Measurements from ENCODE around the gene SNTG2.

DNA sequence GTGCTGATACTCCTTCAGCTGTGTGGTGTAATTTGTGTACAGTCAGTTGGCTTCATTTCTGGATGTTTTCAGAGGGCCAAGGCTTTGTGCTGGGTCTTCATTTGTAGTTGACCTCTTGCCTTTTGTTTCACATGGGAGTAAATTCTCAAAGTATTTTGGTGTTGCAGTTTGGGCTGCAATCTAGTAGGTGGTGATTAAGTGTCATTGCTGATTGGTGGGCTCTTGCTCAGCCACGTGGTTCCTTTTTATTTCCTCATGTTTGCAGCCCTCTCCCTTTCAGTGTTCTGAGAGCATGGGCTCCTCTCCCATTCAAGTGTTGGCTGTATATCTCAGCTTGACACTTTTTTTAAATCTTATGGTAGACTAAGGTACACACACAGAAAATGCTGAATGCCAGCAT lies 96.8 kb downstream of the SNTG2 start:
- TF ChIP-seq, protein P1, sequence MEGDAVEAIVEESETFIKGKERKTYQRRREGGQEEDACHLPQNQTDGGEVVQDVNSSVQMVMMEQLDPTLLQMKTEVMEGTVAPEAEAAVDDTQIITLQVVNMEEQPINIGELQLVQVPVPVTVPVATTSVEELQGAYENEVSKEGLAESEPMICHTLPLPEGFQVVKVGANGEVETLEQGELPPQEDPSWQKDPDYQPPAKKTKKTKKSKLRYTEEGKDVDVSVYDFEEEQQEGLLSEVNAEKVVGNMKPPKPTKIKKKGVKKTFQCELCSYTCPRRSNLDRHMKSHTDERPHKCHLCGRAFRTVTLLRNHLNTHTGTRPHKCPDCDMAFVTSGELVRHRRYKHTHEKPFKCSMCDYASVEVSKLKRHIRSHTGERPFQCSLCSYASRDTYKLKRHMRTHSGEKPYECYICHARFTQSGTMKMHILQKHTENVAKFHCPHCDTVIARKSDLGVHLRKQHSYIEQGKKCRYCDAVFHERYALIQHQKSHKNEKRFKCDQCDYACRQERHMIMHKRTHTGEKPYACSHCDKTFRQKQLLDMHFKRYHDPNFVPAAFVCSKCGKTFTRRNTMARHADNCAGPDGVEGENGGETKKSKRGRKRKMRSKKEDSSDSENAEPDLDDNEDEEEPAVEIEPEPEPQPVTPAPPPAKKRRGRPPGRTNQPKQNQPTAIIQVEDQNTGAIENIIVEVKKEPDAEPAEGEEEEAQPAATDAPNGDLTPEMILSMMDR (IDR thresholded peaks at IDR 0.05): no peak
- TF ChIP-seq ZFX (IDR thresholded peaks at IDR 0.05; ENCODE audit: borderline replicate concordance): no peak

All from 22Rv1 (cell line).